Amniotic epithelial cell (primary cell): ENCODE results near the gene DPYSL5.

Experiments
- DNase-seq: peaks from one replicate; pipeline ENCODE4 v3.0.0-alpha.2; 2010; ENCODE audit warnings: low read depth

Gene DPYSL5

GRCh38 chr2:26932974-26933373 is 85.0 kb downstream of the DPYSL5 start:
- no peak for DNase-seq

DNA sequence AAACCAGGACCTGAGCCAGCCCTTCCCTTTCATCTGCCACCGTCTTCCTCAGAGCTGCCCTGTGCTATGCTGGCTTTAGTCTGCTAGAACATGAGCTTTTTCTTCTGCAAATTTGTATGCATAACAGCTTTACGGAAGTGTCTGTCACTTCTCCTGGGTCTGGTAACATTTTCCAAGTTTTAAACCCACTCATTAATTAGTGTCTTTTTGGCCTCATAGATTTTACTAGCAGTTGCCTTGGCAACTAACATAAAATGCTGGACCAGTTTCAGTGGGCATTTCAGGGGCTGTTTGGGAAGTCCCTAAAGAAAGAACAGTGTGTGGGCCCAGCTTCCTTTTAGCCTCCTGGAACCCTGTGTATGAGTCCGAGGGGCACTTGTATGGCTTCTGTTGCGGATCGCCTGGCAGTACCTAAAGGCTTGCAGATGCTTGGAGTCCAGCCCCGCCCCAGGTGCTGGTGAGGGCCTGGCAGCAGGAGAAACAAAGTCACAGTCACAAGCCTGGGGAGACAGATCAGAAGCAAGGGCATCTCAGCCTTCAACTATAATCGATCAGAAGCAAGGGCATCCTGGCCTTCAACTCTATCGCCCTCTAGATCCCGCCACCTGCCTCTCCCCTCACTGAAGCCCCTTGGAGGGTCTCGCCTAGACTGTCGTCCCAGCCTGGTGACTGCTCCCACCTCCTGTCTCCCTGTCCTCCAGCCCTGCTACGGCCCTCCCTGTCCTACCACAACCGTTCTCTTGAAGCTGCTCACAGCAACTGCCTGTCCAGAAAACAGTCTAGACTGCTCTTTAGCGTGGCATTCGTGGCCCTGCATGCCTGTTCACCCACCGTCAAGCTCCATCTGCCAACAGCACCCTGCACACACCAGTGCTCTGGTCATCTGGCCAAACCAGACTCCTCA is 85.8 kb downstream of the DPYSL5 start:
- DNase-seq: no peak

DNA sequence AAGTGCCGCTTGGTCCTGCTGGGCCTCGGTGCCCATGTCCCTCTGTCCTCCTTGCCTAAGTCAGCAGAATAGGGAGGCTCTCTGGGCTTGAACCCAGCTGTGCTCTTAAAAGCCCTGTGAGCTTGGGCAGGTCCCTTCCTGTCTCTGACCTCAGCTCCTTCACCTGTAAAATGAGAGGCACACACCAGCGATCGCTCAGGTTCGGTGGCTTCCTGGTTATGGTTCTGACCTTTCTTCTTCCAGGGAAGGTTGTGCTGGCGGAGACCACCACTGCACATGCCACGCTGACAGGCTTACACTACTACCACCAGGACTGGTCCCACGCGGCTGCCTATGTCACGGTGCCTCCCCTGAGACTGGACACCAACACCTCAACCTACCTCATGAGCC is 86.4 kb downstream of the DPYSL5 start:
- DNase-seq: no peak

- DNase-seq: no peak
These were observed 87.1 kb downstream of the DPYSL5 start for GRCh38 chr2:26934985-26935384.

DNA sequence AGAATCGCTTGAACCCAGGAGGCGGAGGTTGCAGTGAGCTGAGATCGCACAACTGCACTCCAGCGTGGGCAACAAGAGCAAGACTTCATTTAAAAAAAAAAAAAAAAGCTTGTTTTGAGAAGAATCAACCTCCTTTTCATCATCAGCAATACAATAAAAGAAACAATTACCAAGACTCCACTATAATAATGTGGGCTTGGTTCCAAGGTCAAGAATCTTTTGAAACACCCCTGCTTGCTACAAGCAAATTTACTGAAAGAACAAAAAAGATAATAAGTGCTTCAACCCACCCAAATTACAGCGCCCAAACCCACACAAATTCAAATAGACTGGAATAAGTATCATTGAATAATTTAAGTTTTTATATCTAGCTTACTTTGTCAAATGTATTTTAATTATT is 88.9 kb downstream of the DPYSL5 start:
- DNase-seq: no peak

GRCh38 chr2:26938399-26939118 is 90.6 kb downstream of the DPYSL5 start:
- no peak for DNase-seq

GRCh38 chr2:26940001-26940400 is 92.1 kb downstream of the DPYSL5 start:
- DNase-seq: no peak

DNA sequence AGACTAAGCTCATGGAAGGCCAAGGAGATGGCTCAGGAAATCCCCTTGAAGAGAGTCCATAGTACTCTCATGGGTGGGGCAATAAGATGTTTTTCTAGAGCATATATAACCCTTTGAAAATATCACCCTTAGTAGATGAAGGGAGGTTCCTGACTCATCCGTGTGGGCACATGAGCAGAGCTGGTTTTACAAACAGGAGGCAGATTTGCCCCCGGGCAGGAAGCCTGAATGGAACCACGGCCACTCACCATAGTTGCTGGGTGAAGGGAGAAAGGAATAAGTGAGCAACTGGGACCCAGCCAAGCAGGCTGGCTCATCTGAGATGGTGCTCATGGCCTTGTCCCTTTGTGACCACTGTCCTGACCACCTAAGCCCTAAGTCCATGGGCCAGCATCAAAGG is 93.6 kb downstream of the DPYSL5 start:
- DNase-seq: no peak

DNA sequence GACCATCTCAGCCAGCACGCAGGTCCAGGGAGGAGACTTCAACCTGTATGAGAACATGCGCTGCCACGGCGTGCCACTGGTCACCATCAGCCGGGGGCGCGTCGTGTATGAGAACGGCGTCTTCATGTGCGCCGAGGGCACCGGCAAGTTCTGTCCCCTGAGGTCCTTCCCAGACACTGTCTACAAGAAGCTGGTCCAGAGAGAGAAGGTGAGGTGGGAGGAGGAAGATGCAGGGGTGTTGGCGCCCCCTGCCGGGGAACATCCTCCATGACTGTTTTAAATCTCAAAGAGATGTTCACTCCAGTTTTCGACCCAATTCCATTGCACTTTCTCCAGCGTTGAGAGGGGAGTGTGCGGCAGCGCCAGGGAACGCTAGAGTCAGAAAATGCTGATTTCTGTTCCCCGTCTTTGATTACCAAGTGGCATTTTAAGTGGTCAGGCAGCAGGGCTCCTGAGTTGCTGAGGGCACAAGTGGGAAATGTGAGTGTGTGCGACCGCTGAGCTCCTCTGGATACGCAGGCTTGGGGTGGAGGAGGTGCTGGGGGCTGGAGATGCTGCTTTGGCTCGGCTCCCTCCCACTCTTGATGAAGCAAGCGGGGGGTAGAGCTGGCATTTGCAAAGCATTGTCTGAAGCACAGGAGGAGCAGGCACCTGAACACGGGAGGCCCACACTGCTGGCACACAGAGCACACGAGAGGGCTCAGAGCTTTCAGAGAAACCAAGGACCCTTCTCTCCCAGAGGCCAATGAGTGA is 94.8 kb downstream of the DPYSL5 start:
- peak; percentile 44 for DNase-seq

DNA sequence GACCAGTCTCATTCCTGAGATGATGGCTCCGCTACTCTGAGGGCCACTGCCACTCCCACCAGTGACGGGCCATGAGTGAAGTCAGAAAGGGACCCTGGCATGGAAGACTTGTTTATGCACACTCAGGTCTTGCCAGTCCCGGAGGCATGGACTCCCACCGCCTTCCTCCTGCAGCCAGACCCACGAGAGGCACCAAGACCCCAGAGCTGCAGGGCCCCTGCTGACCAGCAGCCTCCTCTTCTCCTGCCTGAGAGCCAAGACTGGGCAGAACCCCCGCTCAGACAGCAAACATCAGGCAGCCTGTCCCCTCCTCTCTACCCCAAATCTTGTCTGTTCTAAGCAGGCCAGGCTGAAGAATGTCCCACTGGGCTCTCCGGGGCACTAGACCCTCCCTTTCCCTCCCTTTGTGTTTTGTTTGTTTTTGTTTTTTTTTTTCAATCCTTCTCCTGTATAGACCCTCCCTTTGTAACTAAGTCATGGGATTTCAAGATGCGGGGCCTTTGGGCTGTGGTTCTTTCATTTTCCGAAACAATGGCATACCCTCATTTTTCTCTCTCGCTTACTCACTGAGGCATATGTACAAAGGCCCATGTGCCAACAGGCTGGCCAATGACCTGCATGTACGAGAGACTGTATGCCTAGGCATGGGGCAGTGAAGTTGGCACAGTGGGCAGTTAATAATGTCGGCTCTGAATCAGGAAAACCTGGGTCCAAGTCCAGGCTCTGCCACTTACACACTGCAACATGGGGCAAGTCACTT is 98.2 kb downstream of the DPYSL5 start:
- no peak for DNase-seq

DNA sequence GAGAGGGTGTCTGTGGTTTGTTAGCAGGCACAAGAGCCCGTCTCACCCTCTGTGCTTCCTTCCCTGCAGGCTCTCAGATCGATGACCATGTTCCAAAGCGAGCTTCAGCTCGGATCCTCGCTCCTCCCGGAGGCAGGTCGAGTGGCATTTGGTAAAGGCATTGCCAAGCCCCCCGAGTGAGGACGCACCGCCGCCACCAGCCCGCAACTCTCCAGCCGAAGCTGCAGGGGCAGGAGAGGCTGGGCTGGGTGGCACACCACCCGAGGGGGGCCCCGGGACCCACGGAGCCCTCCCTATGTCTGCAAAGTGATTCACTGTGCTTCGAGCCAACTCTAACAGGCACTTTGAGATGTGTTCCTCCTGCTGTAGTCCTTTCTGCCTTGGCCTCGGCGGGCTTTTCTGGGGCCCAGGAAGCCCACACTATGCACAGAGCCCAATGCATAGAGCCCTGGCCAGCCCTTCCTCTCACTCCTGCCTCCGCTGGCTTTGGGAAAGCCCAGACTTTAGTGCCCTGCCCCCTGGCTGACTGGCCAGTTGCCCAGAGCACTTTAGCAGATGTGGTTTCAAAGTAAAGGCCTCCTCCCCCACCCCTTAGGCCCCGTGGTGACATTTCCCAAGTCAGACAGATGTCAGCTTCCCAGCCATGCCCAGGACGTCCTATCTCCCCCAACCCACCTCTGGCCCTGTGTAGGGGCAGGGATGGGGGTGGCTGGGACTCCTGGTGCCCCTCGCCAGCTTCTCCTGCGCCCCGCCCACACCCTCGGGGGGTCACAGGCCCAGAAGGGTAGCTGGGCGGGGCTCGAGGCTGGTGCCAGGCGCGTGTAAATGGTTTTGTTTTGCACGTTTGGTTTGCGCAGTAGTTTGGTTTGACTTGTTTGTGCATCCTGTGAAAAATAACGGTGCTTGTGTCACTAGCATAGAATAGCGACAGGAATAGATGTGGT is 99.2 kb downstream of the DPYSL5 start:
- DNase-seq: peak; percentile 40

GRCh38 chr2:26948800-26949199 is 100.9 kb downstream of the DPYSL5 start:
- DNase-seq: no peak

DNA sequence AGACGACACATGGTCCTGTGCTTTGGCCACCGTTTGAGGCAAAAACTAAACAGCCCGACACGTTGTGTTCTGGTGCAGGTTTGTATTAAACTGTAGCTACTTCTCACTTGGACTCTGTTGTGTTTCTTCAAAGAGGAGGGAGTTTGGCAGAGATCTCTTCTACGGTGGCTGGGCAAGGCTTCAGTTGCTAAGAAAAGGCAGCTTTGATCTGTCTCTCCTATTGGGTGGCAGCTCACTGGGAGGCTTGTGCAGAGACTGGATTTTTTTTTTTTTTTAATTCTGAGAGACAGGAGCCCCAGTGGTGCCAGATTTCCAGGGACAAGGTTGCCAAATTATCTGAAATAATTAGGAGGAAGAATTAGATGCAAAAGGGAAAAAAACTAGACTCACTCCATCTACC is 102.3 kb downstream of the DPYSL5 start:
- DNase-seq: no peak

DNA sequence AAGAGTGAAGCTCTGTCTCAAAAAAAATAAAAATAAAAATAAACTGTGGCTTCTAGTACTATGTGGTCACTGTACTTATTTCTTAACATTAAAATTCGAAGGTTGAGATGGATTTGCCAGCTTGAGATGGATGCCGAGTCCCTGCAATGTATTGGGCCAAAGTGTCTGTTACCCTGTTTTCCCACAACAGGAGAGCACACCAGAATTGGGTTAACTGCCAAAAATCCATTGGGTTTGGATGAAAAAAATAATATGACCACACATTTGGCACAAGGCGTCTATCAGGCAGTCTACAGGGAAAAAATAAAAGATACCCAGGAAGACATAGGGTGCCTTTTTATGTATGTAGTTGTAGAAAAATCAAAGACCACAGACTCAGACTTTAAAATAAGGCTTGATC is 103.3 kb downstream of the DPYSL5 start:
- DNase-seq: no peak

DNA sequence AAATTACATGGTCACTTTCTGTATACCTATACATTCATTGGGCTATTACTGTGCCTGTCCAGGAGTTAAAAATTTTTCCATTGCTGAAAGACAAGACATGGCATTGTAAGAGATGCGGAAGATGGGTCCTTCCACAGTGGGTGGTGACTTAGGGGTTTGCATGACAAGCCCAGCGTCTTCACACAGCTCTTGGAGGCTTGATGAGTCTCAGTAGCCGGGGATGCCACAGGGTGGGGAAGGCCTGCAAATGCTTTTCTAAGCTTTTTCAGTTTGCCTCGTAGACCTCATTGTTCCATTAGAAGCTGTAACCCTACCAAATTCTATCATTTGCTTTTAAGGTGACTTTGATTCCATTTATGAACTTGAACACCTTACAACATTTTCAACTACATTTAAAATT is 104.4 kb downstream of the DPYSL5 start:
- DNase-seq: no peak

DNA sequence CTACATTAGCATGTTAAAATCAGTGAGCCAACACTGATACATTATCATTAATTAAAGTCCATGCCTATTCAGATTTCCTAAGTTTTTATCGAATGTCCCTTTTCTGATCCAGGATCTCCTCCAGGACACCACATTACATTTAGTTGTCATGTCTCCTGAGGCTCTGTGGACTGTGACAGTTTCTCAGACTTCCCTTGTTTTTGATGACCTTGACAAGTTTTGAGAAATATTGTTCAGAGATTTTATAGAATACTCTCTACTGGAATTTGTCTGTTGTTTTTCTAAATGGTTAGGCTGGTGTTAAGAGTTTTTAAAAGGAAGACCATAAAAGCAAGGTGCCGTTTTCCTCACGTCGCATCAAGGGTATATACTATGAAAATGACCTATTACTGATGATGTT is 106.2 kb downstream of the DPYSL5 start:
- DNase-seq: no peak

DNA sequence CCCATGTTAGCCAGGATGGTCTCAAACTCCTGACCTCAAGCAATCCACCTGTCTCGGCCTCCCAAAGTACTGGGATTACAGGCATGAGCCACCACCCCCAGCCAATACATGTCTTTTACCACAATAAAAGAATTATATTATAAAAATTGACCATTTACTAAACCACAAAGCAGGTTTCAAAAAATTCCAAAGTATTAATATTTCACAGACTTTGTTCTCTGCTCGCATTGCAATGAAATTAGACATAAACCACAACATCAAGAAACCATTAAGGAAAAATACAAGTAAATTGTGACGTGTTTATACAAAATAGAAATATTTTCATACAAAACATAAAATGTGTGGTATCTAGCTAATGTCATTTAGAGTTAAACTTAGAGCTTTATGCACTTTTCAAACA is 109.1 kb downstream of the DPYSL5 start:
- no peak for DNase-seq

DNA sequence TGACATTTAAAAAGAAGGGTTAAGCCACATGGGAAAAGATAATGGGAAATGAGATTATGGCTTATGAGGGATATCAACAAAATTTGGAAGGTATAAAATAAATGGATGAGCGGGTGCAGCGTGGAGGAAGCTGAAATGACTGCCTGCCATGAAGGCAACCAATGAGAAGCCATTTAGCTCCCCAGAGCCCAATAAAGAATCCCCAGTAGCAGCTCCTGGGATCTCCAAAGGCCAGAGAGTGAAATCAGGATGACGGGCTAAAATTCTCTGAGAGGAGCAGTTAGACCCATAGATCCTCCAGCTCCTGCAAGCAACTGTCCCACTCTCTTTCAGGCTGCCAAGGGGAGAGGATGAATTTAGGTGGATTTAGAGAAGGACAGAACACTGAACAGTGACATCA is 109.6 kb downstream of the DPYSL5 start:
- no peak for DNase-seq

DNA sequence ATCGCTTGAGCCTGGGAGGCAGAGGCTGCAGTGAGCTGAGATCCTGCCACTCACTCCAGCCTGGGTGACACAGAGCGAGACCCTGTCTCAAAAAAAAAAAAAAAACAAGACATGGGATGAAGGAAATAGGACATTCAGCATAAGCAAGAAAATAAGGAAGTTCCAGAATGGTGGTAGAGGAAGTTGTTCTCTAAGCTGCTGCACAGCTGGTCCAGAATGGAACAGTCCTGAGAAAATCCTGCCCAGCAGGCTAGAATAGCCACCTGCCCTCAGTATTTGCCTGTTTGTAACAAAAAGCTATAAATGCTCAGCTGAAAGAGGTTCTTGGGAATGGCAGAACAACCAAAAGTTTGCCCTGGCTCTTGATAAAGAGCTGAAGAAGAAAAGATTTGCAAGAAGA is 111.4 kb downstream of the DPYSL5 start:
- DNase-seq: no peak

DNA sequence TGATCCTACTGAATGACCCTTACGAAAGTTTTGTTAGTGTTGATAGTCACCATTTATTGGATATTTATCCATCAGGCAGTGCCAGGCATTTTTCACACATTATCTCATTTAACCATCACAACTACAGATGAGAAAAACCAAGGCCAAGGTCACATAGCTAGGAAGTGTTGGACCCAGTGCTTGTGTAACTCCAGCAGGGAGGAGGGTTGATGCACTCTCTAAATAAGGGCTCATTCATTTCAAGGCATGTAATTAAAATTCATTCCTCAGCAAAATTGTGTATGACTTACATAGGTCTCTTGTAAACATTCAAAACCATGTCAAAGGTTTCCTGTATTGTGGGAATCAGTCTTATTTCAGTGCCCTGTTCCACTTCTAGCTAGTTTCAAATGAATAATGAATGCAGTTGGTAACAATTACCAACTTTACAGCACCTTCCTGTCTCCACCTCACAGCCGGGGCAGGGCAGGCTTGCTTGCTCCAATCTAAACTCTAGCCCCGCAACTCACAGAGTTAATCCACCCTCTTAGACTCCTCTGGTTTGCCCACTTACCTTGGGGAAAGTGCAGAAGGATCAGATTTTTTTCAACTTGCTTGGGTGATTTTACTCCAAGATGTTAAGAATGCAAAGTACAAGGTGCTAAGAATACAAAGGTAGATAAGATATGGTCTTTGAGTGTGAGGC is 116.7 kb downstream of the DPYSL5 start:
- DNase-seq: no peak
